CD4-positive, alpha-beta T cell treated with Interleukin-15 for 1 hour (primary cell): ENCODE measurements around the gene SPTB.
A peak's percentile ranks its signal among the peaks of the same experiment; 100 is the strongest.

Experiments
- DNase-seq: peaks from one replicate; pipeline ENCODE4 v3.0.0-alpha.2; 2020

Gene SPTB

DNA sequence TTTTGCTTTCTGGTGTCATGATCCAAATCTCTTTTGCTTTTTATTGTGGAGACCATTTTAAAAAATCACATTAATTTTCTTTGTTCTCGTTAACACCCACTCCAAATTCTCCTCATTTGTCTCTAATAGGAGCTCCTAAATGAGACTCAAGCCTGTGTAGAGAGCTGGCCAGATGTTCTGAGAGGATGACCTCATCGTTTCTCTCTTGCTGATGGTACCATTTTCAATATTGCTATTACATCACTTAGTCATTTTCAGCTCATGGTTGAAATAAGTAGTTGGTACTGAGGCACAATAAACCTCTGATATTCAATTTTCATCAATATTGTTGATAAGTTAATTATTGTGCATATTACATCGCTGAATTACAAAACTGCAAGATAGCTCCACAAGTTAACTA lies 31.5 kb downstream of the SPTB start:
- no peak for DNase-seq

DNA sequence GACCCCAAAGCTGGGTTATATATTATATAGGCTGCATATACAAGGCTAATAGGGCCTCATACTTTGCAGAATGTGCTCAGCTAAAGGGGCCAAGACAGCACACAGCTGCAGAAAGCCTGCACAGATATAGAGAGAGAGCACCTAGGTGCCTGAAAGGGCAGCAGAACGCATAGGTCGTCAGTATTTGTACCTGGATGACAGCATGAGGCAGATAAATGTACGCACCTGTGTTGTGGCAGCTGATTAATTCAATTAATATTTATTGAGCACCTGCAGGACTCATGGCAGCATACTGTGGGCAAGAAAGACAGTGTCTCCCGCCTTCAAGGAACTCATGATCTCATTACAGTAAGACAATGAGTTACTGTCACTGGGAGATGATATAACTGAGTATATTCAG lies 33.4 kb downstream of the SPTB start:
- no peak for DNase-seq

DNA sequence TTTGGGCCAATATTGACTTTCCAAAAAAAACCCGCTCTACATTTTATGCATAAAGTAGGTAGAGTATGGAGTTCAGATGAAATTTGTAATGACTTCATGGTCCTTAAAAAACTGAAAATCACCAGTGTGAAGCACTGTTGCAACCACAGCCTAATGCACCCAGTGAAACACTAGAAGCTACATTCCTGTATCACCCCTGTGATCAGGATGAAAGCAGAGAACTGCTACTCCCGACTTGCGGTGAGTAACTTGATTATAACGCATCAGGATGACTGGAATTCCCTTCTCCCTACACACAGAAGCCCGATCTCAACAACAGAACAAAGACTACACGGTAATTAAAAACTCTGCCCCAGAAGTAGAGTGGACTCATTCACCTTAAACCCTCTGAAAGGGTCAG lies 33.8 kb downstream of the SPTB start:
- no peak for DNase-seq

DNA sequence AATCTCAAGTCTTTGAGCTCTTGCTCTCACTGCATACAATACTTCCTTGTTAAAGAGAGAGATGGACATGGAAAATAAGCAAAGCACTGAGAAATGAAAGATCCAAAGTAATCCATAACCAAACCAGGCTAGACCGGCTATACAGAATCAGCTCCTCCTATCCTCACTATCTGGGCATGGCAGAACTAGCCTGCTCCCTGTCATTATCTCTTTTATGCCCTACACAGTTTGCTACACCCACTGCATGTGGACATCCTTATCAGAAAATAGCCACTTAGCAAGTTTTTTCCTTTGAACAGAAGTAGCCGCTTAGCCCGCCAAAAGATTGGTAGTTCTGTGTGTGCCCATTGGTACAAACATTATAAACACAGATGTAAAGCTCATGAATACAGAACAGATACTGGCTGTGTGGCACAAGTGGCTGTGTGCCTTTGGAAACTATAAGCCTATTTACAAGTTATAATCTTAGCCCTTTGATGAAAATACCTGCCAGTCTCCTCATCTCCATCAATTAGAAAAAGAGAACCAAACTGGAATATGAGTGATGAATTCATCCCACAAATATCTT lies 34.7 kb downstream of the SPTB start:
- no peak for DNase-seq

DNA sequence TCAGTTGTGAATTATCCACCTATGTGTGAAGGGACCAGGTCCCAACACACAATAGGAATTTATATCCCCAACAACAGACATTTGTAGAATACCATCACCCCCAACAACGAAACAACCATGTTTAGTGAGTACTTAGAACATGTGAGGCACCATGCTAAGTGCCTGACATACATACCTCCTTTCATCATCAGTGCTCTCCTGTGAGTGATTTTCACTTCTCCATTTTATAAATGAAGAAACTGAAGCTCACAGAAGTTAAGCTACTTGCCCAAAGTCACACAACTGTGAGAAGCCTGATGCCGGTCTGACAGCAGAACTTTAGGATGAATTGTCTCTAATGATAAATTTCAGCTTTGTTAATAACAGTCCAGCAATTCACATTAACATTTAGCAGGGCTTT lies 35.4 kb downstream of the SPTB start:
- DNase-seq: no peak

DNA sequence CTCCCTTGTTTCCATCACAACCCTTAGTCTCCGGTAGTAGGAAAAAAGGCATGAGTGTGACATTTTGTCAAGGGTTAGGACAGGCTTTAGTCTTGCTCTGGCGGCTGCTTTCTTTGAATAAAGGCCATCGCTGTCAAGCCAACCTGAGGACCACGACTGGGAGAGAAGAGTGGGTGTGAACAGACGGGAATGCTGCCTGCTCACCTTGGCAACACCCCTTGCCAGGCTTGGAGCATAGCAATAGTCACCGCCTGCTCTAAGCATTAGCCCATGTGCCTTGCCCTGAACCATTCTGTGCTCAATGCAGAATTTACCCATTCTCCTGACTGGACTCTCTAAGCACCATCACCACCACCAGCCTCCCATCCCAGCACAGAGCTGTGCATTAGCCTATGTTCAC lies 36.2 kb downstream of the SPTB start:
- no peak for DNase-seq

DNA sequence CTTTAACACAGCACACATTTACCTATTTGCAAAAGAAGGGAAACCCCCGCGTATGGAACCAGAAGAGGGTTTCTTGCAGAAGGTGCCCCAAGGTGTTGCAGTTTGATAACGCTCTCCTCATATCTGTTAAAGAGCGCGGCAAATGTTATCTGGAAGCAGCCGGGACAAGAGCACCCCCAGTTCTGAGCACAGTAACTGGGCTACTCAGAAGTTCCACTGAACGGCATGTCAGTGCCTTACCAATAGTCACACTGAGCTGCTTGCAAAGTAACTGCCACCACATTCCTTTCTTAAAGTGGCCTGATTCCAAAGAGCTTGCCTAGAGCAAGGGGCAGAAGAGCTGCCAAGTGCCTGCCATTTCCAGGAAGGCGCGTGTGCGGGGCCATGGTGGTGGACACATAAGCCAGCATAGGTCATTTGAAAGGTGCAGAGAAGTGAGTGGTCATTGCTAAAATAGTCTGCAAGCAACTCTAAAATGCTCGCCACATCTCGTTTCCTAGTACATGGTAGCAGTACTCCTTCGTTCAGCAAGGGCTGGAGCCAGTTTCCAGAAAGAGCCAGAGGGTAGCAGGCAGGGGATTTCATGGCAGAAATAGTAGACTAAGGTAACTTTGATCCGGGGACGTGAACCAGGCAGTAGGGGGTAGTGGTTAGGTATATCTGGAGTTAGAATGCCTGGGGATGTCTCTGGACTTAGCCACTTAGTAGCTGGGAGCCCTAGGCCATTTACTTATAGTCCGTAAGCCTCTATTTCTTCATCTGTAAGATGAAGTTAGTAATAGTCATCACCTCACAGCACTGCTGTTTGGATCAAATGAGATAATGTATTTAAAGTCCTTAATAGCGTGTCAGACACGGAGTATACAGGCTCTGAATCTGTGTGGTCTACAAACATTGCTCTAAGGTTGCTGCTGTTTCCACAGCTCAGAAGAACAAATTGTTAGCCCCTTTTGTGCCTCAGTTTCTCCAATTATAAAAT lies 37.6 kb downstream of the SPTB start:
- no peak for DNase-seq

DNA sequence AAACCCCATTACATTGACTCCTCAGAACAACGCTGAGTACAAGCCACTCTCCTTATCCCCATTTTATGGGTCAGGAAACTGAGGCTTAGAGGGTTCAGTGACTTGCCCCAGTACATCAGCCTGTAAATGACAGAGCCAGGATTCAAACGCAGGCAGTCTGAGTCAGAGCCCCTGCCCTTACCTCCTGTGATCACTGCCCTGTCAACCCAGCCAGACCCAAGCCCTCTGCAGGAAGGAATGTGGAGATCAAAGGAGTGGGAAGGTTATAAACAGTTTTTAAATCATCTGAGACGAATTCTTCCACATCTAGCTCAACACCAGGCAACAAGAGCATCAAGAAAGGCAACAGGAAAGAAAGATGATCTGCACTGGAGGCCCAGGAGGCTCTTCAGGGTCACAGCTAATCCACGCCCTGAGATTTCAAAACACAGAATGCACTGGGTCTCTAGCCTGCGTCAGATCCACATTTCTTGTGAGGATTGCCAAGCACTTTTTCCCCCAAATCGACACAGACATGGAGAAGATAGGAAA lies 38.5 kb downstream of the SPTB start:
- no peak for DNase-seq

DNA sequence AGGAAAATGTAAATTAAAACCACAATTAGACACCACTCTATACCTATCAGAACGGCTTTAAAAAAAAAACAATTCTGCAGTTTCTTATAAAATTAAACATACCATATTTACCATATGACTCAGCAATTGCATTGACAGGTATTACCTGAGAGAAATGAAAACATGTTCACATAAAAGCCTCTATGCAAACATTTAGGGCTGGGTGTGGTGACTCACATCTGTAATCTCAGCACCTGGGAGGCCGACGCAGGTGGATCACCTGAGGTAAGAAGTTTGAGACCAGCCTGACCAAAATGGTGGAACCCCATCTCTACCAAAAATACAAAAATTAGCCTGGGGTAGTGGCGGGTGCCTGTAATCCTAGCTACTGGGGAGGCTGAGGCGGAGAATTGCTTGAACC lies 41.1 kb downstream of the SPTB start:
- no peak for DNase-seq

DNA sequence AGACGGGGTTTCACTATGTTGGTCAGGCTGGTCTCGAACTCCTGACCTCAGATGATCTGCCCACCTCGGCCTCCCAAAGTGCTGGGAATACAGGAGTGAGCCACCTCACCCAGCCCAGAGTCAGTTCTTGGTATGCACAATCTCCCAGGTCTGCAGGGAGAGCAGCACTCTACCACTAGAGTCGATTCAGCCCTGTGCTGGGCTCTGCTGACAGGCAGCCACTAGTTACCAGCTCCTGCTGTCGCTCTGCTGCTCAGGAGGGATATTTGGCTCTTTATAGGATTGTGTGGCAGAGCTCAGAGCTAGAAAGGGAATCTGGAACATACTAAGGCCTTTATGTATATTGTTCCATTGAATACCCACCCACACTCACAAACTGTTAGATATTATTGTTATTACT lies 44.3 kb downstream of the SPTB start:
- no peak for DNase-seq

DNA sequence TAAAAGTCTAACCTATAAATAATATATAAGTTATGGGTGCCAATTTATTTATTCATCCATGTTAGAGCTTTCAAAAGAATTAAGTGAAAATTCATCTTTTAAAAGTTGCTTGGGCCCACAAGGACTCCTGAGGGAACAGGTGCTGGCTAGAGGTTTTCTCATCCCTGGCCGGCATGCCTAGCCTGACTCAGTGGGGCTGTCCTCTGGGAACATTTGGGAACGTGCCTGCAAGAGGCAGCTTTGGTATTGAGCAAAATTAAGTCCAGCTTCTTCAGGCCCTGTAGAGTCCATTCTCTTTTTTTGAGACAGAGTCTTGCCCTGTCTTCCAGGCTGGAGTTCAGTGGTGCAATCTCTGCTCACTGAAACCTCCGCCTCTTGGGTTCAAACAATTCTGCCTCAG lies 44.7 kb downstream of the SPTB start:
- no peak for DNase-seq

DNA sequence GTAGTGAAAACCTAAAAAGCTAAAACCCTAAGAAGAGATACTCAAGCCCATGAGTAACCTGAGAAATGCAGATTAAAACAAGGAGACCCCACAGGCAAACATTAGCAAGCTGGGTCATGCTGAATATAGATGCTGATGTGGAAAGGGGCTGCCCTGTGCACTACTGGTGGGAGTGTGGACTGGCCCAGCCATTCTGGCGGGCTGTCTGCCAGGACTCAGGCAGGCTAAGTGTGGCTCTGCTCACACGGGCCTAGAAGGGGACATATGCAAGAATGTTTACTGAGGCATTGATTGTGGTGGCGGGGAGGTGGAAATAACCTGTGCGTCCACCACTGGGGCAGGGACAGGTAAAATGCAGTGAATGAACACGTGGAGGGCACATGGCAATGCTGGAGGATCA lies 48.3 kb downstream of the SPTB start:
- no peak for DNase-seq

DNA sequence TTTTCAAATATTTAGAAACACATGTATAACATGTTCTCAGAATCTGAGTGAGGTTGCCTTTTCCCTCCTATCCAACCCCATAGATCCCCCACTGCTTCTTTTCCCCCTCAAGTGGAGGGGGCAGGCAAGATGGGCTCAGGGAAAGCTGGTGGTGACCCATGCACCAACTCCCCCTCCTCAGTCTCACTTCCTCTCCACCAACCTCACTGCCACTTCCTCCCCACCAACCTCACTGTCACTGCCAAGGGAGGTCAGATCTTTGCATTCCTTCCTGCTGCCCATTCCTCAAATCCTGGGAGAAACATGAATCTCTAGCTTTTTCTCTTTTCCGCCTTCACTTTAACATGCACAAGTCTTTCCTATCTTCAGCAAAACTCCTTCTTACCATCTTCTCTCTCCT lies 48.7 kb downstream of the SPTB start:
- DNase-seq: no peak

DNA sequence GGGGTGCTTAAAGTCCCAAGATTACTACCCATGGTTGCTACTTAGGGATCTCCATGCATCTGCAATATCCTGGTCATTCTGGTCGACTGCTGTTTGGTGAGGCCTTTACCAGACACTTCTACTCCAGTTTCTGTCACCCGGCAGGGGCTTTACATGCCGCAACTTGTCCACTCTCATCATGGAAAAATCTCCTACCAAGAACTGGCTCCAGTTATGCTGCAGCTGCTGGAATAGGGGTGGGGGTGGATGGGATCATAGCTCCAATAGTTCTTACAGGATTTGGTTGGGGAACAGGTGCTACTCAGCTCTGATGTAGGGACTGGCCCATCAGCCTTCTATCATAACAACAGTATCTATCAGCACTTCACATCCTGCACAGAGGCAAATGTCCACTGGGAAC lies 51.6 kb downstream of the SPTB start:
- no peak for DNase-seq

DNA sequence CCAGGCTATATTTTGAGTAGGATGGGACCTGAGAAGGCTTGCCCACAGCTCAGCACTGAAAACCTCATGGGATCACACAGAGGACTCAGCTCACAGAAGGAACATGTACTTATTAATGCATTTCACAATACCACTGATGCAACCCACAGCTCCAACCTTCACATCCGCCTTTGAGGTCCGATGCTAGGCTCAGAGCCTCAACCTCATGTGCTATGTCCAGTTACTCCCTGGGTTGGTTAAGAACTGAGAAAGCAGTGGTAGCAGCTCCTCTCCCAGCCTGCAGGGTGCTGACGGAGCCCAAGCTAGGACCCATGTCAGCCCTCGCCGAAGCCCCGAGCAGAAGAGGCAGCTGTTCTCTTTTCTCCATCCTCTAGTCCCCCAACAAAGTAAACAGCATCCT lies 52.9 kb downstream of the SPTB start:
- DNase-seq: peak; percentile 35

DNA sequence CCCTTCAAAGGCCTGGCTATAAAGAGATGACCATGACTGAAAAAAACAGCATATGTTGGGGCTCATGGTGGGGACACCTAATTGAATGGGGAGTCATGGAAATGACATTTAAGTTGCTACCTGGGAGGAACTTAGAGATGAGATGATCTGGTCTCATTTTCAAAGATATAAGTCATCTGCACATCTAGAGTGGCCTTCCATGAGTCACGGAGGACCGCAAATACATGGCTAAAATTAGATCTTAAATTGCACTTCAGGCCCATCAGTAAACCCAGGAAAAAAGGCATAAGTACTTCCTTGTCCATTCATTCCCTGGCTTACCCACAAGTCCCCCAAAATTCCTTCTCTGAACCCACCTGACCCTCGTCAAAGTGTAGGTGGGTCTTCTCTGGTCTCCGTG lies 53.4 kb downstream of the SPTB start:
- DNase-seq: no peak

DNA sequence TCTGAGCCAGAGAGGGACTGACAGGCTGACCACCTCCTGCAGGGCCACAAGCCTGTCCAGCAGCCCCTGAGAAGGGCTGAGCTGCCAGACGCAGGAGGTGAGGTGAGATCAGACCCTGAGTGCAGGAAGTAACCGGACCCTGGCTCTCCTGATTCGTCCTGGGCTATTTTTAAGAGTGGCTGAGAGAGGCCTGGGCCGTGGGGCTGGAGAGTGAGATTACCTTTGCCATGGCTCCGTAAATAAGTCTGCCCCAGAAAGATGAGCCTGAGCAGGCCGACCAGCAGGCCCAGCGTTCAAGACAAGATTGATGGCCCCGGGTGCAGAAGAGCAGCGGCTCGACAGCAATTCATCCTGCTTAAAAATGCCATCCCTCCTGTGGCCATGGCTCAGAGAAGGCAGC lies 54.2 kb downstream of the SPTB start:
- no peak for DNase-seq

DNA sequence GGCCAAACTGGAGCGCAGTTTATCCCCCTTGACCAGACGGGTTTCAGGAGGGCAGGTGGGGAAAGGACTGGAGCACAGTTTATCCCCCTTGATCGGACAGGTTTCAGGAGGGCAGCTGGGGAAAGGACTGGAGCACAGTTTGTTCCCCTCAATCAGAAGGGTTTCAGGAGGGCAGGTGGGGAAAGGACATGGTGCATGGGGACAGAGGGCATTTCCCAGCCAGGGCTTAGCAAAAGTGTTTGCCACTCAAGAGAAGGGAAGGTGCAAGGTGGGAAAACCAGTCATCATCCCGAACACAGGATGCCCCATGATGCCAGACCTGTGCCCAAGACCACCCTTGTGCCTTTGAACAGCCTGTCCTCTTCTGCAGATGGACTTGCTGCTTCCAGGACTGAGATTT lies 54.7 kb downstream of the SPTB start:
- DNase-seq: no peak

DNA sequence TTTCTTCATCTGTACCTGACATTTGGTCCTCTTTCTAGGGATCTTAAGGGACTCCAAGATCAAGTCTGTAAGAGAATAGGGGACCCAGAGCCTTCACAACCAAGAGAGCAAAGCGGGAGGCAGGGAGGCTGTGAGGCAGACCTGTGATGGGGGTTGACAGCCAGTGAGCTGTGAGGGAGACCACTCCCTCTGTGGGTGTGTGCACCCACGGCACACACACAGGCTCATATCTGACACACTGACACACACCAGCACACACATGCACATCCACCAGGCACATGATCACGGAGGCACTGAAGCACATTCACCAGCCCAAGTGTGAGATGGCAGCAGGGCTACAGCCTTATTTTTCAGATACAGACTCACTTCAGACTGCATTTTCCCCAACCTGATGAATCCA lies 55.2 kb downstream of the SPTB start:
- DNase-seq: no peak

DNA sequence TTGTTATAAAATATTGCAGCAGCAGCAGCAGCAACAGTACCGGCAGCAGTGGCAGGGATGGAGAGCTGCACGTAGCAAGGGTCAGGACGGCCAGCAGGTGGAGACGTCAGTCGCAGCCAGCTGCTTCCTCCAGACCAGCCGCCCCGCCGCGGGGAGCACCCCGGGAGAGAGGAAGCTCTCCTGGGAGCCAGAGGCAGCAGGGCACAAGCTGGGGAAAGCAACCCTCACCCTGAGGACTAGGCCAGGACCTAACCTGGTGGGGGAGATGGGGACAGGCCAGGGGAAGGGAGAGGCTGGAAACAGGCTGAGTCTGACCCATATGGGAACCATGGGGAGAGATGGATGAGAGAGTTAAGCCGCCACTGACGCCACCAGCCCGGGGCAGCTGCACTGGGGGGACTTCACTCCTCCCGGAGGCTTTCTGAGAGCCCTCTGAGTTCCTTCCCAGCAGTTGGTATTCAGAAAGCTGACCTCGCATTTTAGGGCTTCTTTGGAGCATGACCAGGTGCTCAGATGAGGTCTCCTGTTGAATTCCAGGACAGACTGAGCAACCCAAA lies 56.3 kb downstream of the SPTB start:
- DNase-seq: peak; percentile 67

DNA sequence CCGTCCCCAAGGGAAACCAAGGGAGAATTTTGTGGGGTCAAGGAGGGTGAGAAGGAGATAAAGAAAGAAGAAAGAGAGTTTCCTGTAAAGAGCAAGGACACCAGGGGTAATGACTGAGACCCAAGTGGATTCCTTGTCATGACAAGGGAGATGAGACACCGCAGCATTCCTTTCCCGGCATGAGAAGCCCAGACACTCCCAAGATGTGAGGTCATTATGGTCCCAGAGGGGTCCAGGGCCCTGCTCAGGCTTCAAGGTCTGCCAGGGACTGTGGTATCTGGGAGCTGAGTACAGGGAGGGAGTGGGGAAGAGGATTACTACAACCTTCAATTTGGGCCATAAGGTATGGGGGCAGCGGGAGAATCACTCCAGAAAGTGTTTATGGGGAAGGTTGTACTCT lies 58.1 kb downstream of the SPTB start:
- no peak for DNase-seq

DNA sequence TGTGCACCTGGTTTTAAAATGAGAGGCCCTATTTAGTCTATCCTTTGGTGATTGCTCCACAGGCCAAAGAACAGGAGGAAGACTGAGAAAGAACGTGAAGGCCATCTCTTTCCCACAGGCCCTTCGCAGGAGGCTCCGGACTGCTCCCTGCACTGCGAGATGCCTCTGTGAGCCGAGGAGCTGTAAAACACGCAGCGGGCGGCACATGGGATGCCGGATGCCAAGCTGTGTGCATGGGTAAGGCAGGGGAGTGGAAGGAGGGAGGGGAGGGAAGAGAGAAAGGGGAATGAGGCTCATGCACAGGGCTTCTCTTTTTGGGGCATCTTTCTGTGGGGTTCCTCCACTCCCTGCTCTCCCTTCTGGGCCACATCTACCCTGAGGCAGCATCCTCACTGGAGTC lies 61.6 kb downstream of the SPTB start:
- DNase-seq: no peak

DNA sequence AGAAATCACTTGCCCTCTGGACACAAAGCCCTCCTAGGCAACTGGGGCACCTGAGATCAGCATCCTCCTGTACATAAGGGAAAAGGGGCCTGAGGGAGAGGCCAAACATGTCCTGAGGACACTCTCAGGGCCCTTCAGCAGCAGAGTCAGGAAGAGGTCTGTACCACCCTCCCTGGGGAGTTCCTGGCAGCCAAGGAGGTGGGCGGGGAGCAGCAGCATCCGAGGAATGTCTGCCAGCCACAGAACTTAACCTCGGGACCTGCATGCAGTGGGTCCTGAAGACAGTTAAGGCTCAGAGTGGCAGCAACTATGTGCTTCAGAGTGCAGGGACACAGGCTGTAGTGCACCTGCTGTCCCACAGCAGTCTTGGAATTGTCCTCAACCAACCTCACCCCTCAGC lies 62.1 kb downstream of the SPTB start:
- no peak for DNase-seq

DNA sequence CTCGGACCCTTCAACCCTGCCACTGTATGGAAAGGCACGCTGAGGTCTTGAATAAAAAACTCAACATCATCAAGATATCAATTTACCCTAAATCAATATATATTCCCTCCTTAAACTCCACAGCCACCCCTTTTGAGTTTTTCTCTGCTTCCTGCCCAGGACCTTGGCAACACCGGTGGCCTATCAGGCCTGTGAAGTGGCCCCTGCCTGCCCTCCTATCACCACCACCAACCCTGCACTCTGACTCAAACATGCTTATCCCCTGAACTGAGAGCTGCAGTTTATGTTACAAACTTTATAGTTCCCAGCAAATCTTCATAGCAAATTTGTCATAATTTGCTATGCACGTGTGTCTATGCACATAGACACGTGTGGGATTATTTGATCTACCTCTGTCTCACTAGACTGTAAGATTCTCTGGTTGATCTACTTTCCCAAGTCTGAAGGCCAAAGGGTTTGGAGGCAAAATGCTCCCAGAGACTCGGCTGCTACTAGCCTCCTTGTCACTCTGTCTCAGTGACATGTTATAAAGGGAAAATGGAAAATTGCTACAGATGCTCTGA lies 63.4 kb downstream of the SPTB start:
- no peak for DNase-seq
